Measurements from ENCODE around the gene SH3PXD2A.

DNA sequence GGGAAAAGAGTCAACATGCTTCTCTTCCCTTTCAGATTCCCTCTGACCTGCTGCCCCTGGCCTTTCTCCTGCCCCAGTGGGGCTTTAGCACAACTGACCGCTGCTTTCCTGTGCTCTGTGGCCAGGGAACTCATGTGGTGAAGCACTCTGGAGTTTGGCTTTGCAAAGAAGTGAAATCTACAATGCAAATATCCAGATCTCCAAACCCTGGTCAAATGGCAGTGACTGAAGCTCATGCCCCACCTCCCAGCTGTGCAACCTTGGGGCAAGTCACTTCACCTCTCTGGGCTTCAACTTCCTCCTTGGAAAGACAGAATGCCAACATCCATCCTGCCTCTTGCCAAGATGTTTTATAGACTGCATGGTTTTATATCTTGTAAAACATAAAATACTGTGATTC lies 204.0 kb downstream of the SH3PXD2A start:
- TF ChIP-seq POLR2A (IDR thresholded peaks at IDR 0.05; ENCODE audit: low read depth, low read length) (no peak), TAF1 (IDR thresholded peaks at IDR 0.05; ENCODE audit: borderline replicate concordance, low read depth, low read length) (no peak), POLR2AphosphoS5 (IDR thresholded peaks at IDR 0.05; ENCODE audit: low read depth, low read length) (no peak)
